OCI-LY3 (cell line): ENCODE measurements around the gene CDH4.

Source experiments
- CTCF ChIP-seq: fragments of 200-600, 300-600 bp; sonication (generic); IDR thresholded peaks from 2 replicates; pipeline ENCODE4 v1.5.1; 2014; ENCODE audit warnings: antibody characterized with exemption, low read length, low read depth
- EZH2phosphoT487 ChIP-seq: fragments of 200-600 bp; shearing (Covaris generic); IDR thresholded peaks from 2 replicates; pipeline ENCODE4 v1.6.1; 2018; ENCODE audit warnings: antibody characterized with exemption, mixed run types, low read depth

- TF ChIP-seq EZH2phosphoT487 (no peak), CTCF (no peak)
These were observed 689.1 kb downstream of the CDH4 start for GRCh38 chr20:61940976-61941720.
